ENCODE measurements around the gene ALOXE3.

GRCh38 chr17:8047769-8048110, 70.6 kb downstream of the ALOXE3 start:
- TF ChIP-seq TEAD4 (IDR thresholded peaks at IDR 0.05) (no peak), EP300 (IDR thresholded peaks at IDR 0.05; ENCODE audit: borderline replicate concordance) (no peak), USF1 (IDR thresholded peaks at IDR 0.05) (no peak), REST (IDR thresholded peaks at IDR 0.05; ENCODE audit: low read depth) (no peak), YY1 (IDR thresholded peaks at IDR 0.05; ENCODE audit: low read depth) (no peak), EGR1 (IDR thresholded peaks at IDR 0.05) (no peak), CEBPB (IDR thresholded peaks at IDR 0.05) (no peak), MAX (IDR thresholded peaks at IDR 0.05) (no peak), NFIC (IDR thresholded peaks at IDR 0.05) (no peak), RAD21 (IDR thresholded peaks at IDR 0.05; ENCODE audit: low read depth) (no peak), FOXM1 (IDR thresholded peaks at IDR 0.05; ENCODE audit: borderline replicate concordance, low read depth) (no peak)
